HFF-Myc (cell line): ENCODE measurements around the gene NMT1.
"Not testable (repeated sequence)": the region's sequence is repeated elsewhere in the genome, so short reads cannot be mapped to it uniquely, and the experiment has no call there.

Experiments
- DNase-seq: peaks from one replicate; pipeline ENCODE4 v3.0.0-alpha.2; 2011; ENCODE audit warnings: low read depth; ENCODE audit errors: extremely low read depth
- H3K4me3 ChIP-seq: replicated peaks from 2 replicates; pipeline ENCODE4 v1.5.1; 2011; ENCODE audit warnings: low read depth, mild to moderate bottlenecking, control low read depth, low read length
- TF ChIP-seq, protein P1 (sequence below): IDR thresholded peaks from 2 replicates; pipeline ENCODE4 v1.5.1; 2012; ENCODE audit warnings: mild to moderate bottlenecking, low read depth, low read length, control low read depth; ENCODE audit errors: missing control alignments

Gene NMT1

GRCh38 chr17:45048795-45049563 lies 12.1 kb upstream of the NMT1 start:
- TF ChIP-seq, protein P1, sequence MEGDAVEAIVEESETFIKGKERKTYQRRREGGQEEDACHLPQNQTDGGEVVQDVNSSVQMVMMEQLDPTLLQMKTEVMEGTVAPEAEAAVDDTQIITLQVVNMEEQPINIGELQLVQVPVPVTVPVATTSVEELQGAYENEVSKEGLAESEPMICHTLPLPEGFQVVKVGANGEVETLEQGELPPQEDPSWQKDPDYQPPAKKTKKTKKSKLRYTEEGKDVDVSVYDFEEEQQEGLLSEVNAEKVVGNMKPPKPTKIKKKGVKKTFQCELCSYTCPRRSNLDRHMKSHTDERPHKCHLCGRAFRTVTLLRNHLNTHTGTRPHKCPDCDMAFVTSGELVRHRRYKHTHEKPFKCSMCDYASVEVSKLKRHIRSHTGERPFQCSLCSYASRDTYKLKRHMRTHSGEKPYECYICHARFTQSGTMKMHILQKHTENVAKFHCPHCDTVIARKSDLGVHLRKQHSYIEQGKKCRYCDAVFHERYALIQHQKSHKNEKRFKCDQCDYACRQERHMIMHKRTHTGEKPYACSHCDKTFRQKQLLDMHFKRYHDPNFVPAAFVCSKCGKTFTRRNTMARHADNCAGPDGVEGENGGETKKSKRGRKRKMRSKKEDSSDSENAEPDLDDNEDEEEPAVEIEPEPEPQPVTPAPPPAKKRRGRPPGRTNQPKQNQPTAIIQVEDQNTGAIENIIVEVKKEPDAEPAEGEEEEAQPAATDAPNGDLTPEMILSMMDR: peak; percentile 12
- no peak for DNase-seq
- H3K4me3 ChIP-seq: no peak overlapping the region

GRCh38 chr17:45050481-45051059 lies 10.5 kb upstream of the NMT1 start:
- TF ChIP-seq, protein P1: no peak
- H3K4me3 ChIP-seq: peak overlapping the region; percentile 77
- DNase-seq: no peak

GRCh38 chr17:45051060-45051719 lies 9.9 kb upstream of the NMT1 start, which contains the start of gene DCAKD:
DCAKD (minus strand) TSS chr17:45051632; CDS start chr17:45034885, 16,747 bp downstream.
- TF ChIP-seq, protein P1: no peak
- H3K4me3 ChIP-seq: peak within 1 kb of the TSS; percentile 77
- DNase-seq: no peak

GRCh38 chr17:45051720-45052051 lies 9.4 kb upstream of the NMT1 start:
- H3K4me3 ChIP-seq: peak overlapping the region; percentile 54
- not testable (repeated sequence) for DNase-seq

DNA sequence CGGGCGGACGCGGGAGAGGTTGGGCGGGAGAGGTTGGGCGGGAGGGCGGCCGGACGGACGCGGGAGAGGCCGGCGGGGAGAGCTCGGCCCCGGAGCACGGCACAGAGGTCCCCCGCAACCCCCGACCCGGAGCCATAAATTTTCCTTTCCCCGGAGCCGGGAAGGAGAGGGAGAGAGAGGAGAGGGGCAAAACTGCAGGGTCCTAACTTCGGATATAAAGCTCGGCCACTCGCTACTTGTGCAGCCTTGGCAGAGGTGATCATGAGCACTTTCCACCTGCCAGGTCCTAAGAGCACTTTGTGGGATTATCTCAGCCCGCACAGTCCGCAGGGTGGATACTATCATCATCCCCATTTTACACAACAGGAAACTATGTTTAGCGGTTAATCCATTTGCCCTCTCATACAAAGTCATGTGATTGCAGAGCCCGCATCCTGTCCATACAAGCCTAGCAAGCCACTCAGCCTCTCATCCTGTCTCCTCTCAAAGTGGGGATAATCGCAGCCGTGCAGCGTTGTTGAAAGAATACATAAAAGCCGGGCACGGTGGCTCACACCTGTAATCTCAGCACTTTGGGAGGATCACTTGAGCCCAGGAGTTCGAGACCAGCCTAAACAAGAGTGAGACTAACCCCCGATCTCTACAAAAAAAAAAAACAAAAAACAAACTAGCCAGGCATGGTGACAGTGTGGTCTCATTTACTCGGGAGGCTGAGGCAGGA lies 8.9 kb upstream of the NMT1 start:
- DNase-seq: no peak

GRCh38 chr17:45060382-45060796 lies 728 bp upstream of the NMT1 start:
- no peak for DNase-seq
- TF ChIP-seq, protein P1: no peak
- peak overlapping the region; percentile 76 for H3K4me3 ChIP-seq

More for the DNA sequence above, 8.9 kb upstream of the NMT1 start:
- peak overlapping the region; percentile 54 for H3K4me3 ChIP-seq
- TF ChIP-seq, protein P1: no peak

DNA sequence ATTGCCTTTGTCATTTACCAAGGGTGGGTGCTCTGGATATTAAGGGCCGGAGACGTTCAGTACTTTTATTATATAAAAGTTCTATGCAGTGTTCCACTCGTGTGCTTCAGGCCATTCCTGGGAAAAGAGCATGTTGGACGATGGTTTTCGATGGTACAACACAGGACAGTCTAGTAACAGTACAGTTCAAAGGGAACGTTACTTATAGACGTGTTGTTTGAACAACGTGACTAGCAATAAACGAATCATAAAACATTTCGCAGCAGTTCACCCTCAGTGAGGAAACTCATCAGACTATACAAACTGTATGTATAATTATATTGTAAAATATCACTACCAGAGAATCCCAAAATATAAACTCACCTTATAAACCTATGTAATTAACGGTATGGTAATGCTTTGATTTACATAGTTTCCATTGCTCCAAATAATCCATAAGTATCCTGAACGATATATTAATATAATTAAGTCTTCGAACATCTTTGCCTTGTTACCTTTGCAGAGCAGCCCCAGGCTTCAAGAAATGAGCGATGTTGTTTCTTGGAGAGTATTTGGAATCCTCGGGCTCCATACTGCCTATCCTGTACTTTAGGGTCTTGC lies 589 bp downstream of the NMT1 start:
- peak overlapping the region; percentile 76 for H3K4me3 ChIP-seq
- DNase-seq: no peak
- TF ChIP-seq, protein P1: no peak
